HUES64 (cell line): ENCODE data around the gene SCN4B.

Experiments
- H3K27ac ChIP-seq: 2 replicates; pipeline ENCODE4 v1.7.0; 2013; ENCODE audit warnings: low read depth, low read length, inconsistent platforms
- H3K27me3 ChIP-seq: 2 replicates; pipeline ENCODE4 v1.6.1; 2013; ENCODE audit warnings: mild to moderate bottlenecking, low read length; ENCODE audit not compliant: insufficient read depth
- H3K36me3 ChIP-seq: 2 replicates; pipeline ENCODE4 v1.6.1; 2013; ENCODE audit warnings: mild to moderate bottlenecking, low read length; ENCODE audit not compliant: insufficient read depth
- H3K4me1 ChIP-seq: 2 replicates; pipeline ENCODE4 v1.6.1; 2013; ENCODE audit warnings: mild to moderate bottlenecking, low read length, moderate library complexity; ENCODE audit not compliant: insufficient read depth
- H3K4me3 ChIP-seq: 2 replicates; pipeline ENCODE4 v1.5.1; 2013; ENCODE audit warnings: mild to moderate bottlenecking, low read length, moderate library complexity
- H3K9ac ChIP-seq: 2 replicates; pipeline ENCODE4 v1.6.1; 2013; ENCODE audit warnings: mild to moderate bottlenecking, low read depth, low read length
- H3K9me3 ChIP-seq: 2 replicates; pipeline ENCODE4 v1.6.1; 2013; ENCODE audit warnings: low read depth, low read length; ENCODE audit not compliant: insufficient read depth
- WGBS: fragments of 150-250, 120-280 bp; methylation state at CpG from one replicate; pipeline ENCODE4 v1.1.7; 2013; ENCODE audit warnings: missing lambda C conversion rate; 5-methylcytosine and 5-hydroxymethylcytosine counted together

Gene SCN4B

DNA sequence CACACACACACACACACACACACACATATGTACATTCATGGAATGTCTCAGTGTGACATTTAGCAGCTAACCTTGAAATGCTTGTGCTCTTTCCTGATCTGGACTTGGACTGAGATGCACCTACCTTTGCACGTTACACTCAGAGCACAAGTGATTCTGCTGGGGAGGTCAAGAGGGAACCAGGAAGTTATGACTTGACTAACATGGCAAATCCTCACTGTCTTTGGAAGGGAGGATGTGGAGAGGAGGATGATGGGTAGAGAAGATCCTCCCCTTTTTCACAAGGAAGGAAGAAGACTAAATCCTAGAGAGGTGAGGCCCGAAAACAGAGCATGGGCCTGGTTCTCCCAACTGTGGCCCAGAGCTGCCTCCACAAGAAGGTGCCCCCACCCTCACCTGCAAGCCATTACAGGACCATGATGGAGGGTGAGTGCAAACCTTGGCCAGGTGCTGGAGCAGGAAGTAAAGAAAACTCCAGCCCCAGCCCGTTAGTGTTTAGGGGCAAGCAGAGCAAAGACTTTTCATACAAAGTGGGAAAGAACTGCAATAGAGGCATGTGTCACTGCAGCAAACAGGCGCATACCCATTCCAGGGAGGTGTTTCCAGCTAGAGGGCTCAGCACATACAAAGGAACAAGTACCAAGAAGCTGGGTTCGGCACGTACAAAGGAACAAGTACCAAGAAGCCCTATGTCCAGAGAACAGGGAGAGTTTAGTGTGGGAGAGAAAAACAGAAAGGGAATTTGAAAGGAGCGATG is 26.4 kb downstream of the SCN4B start:
- 90% methylated on average over 7 of the region's 7 CpGs for WGBS
- Histone ChIP-seq H3K27ac (no peak overlapping the region), H3K9ac (no peak overlapping the region), H3K4me1 (no peaks in the 10 kb centered on the region), H3K4me3 (no peak overlapping the region), H3K27me3 (no peaks in the 10 kb centered on the region), H3K9me3 (no peaks in the 10 kb centered on the region), H3K36me3 (no peaks in the 10 kb centered on the region)

DNA sequence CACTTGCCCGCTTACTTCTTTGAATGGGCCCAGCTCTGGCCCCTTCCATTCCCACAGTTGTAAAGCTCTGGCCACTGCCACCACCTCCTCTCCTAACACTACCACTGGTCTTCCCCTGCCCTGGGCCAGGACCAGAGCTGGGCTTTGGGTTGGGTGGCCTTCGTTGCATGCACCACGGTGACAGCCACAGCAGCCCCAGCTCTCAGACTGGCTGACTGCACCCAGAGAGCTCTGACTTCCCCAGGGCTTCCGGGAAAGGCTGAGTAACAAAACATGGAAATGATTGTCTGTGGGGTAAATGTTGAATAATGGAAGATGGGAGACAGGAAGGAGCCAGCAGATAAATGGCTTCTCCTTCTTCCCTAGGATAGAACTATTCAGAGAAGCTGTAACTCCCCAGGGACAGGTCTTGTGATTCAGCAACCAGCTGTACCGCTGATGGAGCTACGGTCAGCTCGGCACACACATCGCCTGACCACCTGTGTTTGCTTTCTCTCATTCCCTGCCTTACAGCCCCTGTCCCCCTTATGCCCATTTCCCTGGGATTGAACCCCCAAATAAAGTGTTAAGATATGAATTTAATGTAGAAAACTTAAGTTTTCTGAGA is 27.6 kb downstream of the SCN4B start:
- Histone ChIP-seq H3K27ac (no peak overlapping the region), H3K9me3 (no peaks in the 10 kb centered on the region), H3K36me3 (no peaks in the 10 kb centered on the region), H3K4me1 (no peaks in the 10 kb centered on the region), H3K9ac (no peak overlapping the region), H3K27me3 (no peaks in the 10 kb centered on the region), H3K4me3 (no peak overlapping the region)
- WGBS = 95% methylated on average over 8 of the region's 8 CpGs

DNA sequence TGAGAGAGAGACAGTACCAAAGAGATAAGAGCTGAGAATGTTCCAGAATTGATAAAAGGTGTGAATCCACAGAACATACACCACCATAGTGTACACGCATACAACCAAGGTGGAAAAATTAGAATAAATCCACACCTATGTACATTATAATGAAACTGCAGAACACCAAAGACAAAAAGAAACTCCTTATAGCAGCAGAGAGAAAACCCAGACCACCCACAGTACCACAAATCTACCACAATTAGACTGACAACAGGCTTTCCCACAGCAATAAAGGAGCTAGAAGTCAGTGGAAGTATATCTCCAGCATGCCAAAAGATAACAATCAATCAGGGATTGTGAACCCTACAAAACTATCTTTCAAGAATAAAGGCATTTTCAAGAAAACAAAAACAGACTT is 31.8 kb downstream of the SCN4B start:
- Histone ChIP-seq H3K4me1 (peaks cover 9% of the 10 kb centered on the region; the same call in 1 of the 2 replicates), H3K36me3 (no peaks in the 10 kb centered on the region), H3K27me3 (no peaks in the 10 kb centered on the region), H3K27ac (no peak overlapping the region), H3K9me3 (no peaks in the 10 kb centered on the region), H3K4me3 (no peak overlapping the region), H3K9ac (no peak overlapping the region)
- 83% methylated on average over 1 of the region's 1 CpG for WGBS

DNA sequence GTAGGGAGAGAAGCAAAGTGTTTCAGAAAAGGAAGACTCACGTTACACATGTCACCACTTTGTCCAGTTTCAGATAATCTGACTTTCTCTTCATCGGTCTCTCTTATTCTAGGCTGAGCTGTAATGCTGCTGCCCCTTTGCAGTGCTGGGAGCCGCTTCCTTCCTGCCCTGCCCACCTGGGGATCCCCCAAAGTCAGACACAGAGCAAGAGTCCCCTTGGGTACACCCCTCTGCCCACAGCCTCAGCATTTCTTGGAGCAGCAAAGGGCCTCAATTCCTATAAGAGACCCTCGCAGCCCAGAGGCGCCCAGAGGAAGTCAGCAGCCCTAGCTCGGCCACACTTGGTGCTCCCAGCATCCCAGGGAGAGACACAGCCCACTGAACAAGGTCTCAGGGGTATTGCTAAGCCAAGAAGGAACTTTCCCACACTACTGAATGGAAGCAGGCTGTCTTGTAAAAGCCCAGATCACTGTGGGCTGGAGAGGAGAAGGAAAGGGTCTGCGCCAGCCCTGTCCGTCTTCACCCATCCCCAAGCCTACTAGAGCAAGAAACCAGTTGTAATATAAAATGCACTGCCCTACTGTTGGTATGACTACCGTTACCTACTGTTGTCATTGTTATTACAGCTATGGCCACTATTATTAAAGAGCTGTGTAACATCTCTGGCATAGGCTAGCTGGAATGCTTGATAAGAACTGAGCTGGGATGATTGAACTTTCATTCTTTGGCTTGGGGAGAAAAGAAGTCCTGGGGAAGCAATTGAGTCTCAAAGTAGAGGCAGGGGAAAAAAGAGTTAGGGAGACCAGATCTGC is 34.6 kb downstream of the SCN4B start:
- Histone ChIP-seq H3K27ac (no peak overlapping the region), H3K9ac (no peak overlapping the region), H3K4me1 (peaks cover 9% of the 10 kb centered on the region; the same call in 1 of the 2 replicates), H3K9me3 (no peaks in the 10 kb centered on the region), H3K27me3 (no peaks in the 10 kb centered on the region), H3K36me3 (no peaks in the 10 kb centered on the region), H3K4me3 (no peak overlapping the region)
- WGBS = 90% methylated on average over 8 of the region's 9 CpGs

DNA sequence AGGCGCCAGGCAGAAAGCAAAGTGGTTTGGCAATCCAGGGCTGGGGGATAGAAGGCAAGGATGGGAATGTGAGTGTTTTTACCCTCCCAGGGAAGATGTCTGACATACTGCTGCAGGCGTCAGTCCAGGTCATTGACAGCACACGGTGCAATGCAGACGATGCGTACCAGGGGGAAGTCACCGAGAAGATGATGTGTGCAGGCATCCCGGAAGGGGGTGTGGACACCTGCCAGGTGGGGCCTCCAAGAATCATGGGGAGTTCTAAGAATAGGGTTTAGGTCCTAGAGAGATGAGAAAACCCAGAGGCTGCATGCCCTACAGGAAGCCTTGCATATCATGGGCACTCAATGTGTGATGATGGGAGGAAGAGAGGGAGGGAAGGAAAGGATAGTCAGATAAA is 37.6 kb downstream of the SCN4B start:
- H3K36me3 ChIP-seq = no peaks in the 10 kb centered on the region
- H3K27me3 ChIP-seq = no peaks in the 10 kb centered on the region
- H3K9me3 ChIP-seq = no peaks in the 10 kb centered on the region
- WGBS = 94% methylated on average over 7 of the region's 7 CpGs
- no peak overlapping the region for H3K27ac ChIP-seq
- H3K4me3 ChIP-seq = no peak overlapping the region
- H3K4me1 ChIP-seq = peaks cover 9% of the 10 kb centered on the region; the same call in 1 of the 2 replicates
- H3K9ac ChIP-seq = no peak overlapping the region

DNA sequence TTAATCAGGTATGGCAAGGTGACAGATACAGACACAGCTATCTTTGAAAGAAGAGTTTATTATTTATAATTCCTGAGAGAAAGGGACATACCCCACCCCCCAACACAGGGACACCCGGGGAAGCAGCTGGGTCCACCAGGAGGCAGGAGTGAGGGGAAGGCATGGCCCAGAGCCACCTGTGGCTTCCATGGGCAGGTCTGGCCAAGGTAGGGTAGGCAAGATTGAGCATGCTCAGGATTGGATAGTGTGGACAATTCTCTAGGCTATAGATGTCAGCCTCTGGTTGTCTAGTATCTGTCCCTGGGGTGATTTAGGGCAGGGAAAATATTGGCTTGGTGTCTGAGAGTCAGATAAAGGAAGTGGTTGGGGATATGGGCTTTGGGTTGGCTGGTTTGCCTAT is 38.4 kb downstream of the SCN4B start:
- Histone ChIP-seq H3K9me3 (no peaks in the 10 kb centered on the region), H3K27me3 (no peaks in the 10 kb centered on the region), H3K4me1 (peaks cover 9% of the 10 kb centered on the region; the same call in 1 of the 2 replicates), H3K9ac (no peak overlapping the region), H3K4me3 (no peak overlapping the region), H3K27ac (no peak overlapping the region), H3K36me3 (no peaks in the 10 kb centered on the region)
- WGBS = 82% methylated on average over 1 of the region's 1 CpG

DNA sequence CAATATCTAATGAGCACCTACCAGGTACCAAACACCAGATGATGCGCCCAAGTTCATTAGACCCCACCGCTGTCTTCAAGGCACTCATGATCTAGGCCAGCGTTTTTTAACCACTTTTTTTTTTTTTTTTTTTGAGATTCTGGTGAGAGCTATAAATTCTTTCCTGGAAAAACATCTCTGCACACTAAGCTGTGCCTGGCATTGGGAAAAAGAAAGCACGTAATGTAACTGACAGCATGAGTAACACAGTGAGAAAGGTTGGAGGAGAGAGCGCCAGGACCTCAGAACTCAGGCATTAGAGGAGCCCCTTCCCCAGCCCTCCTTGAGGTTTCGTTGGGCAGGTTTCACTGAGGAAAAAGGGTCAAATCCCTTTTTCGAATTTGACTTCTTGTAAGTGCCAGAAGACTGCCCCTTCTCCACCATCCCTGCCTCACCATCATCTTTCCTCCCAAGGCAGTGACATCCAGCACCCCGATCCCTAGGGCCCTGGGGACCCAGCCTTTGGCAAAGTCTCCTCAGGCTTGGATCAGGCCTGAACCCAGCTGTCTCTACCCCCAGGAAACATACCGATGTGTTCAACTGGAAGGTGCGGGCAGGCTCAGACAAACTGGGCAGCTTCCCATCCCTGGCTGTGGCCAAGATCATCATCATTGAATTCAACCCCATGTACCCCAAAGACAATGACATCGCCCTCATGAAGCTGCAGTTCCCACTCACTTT is 39.8 kb downstream of the SCN4B start:
- no peak overlapping the region for H3K9ac ChIP-seq
- H3K27me3 ChIP-seq = no peaks in the 10 kb centered on the region
- no peaks in the 10 kb centered on the region; the same call in 1 of the 2 replicates for H3K4me1 ChIP-seq
- H3K36me3 ChIP-seq = no peaks in the 10 kb centered on the region
- no peak overlapping the region for H3K4me3 ChIP-seq
- 93% methylated on average over 11 of the region's 11 CpGs for WGBS
- no peaks in the 10 kb centered on the region for H3K9me3 ChIP-seq
- H3K27ac ChIP-seq = no peak overlapping the region

DNA sequence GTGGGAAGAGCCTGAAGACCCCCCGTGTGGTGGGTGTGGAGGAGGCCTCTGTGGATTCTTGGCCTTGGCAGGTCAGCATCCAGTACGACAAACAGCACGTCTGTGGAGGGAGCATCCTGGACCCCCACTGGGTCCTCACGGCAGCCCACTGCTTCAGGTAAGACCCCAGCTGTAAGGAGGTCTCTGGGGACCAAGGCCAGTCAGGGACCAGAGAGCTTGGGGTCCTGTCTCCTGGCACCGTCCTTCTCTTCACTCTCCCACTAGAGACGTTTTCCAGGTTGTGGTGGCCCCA is 40.9 kb downstream of the SCN4B start:
- H3K4me3 ChIP-seq = no peak overlapping the region
- 93% methylated on average over 6 of the region's 6 CpGs for WGBS
- H3K27me3 ChIP-seq = no peaks in the 10 kb centered on the region
- no peaks in the 10 kb centered on the region for H3K9me3 ChIP-seq
- no peak overlapping the region for H3K27ac ChIP-seq
- H3K4me1 ChIP-seq = no peaks in the 10 kb centered on the region; the same call in 1 of the 2 replicates
- H3K9ac ChIP-seq = no peak overlapping the region
- no peaks in the 10 kb centered on the region for H3K36me3 ChIP-seq

DNA sequence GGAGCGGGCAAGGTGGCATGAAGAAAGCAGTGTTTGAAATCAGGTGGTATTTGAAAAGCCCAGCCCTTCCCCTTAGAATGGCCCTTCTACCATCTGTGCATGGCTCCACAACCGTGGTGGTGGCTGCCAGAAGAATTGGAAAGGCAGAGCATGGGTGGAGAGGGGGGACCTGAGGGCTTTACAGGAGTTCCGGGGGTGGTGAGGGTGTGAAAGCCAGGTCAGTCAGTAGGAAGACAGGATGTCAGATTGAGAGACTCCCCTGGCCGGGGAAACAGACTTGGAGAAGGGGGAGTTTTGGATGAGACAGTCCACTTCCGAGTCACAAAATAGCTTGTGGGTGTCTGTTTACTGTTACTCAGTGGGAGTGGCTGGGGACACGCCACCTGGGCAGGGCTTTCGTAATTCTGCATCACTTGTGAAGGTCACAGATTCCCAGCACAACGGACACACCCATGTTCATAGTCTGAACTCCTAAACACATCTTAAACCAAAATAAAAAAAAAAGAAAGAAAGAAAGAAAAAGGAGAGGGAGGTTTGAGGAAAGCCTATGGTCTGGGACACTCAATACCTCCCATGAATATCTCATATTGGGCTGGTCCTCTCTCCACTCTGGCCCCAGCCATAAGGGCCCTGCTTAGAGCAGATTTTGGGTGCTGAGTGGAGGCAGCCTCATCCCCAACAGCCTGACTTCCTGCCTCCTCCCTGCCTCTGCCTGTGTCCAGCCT is 41.4 kb downstream of the SCN4B start:
- no peaks in the 10 kb centered on the region; the same call in 1 of the 2 replicates for H3K4me1 ChIP-seq
- no peak overlapping the region for H3K4me3 ChIP-seq
- H3K36me3 ChIP-seq = no peaks in the 10 kb centered on the region
- no peaks in the 10 kb centered on the region for H3K27me3 ChIP-seq
- 89% methylated on average over 7 of the region's 8 CpGs for WGBS
- no peak overlapping the region for H3K27ac ChIP-seq
- H3K9me3 ChIP-seq = no peaks in the 10 kb centered on the region
- no peak overlapping the region for H3K9ac ChIP-seq

DNA sequence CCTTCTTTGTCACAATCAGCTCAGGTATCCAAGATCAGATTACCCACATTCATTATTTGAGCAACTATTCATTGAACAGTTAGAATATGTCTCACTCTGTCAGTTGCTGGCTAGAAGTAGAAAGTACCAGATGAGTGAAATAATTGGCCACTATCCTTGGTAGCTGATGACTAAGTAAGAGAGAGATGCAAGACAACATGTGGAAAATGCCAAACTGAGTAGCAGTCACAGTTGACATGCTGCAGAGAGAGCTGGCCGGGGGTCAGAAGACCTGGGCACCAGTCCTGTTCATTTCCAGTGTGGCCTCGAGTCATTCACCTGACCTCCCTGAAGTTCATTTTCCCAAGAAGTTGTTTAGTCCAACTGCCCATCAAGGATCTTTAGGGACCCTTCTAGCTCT is 43.4 kb downstream of the SCN4B start:
- Histone ChIP-seq H3K4me3 (no peak overlapping the region), H3K27me3 (no peaks in the 10 kb centered on the region), H3K9ac (no peak overlapping the region), H3K36me3 (no peaks in the 10 kb centered on the region), H3K9me3 (no peaks in the 10 kb centered on the region), H3K4me1 (no peaks in the 10 kb centered on the region; the same call in 1 of the 2 replicates), H3K27ac (no peak overlapping the region)
- 92% methylated on average over 2 of the region's 2 CpGs for WGBS
